Nephron (organoid): ENCODE results near the gene SYT9.

Experiments used
- H3K27ac Mint-ChIP-seq, 3 experiments: 2 replicates each; pipeline ENCODE4 v1.8.0; 2020; ENCODE audit warnings: mixed read lengths in 3 of 3, mild to moderate bottlenecking in 2 of 3, moderate library complexity in 1 of 3
- H3K27me3 Mint-ChIP-seq: 2 replicates; pipeline ENCODE4 v1.8.0; 2021; ENCODE audit warnings: low read depth, mild to moderate bottlenecking, moderate library complexity, mixed read lengths
- H3K36me3 Mint-ChIP-seq: 2 replicates; pipeline ENCODE4 v1.8.0; 2020; ENCODE audit warnings: low read depth, mixed read lengths
- H3K4me1 Mint-ChIP-seq: 2 replicates; pipeline ENCODE4 v1.8.0; 2020; ENCODE audit warnings: mixed read lengths
- H3K4me3 Mint-ChIP-seq, 3 experiments: 2 replicates each; pipeline ENCODE4 v1.8.0; 2020; ENCODE audit warnings: mild to moderate bottlenecking in 3 of 3, mixed read lengths in 3 of 3, moderate library complexity in 2 of 3
- H3K9me3 Mint-ChIP-seq: 2 replicates; pipeline ENCODE4 v1.8.0; 2020; ENCODE audit warnings: mixed read lengths
- TF ChIP-seq, protein P1 (sequence below), 3 experiments: fragments of 200-600 bp; sonication (generic); IDR thresholded peaks; one replicate each; pipeline ENCODE4 v1.5.0; 2021; ENCODE audit warnings: antibody characterized with exemption in 3 of 3; ENCODE audit not compliant: unreplicated experiment in 3 of 3

SYT9 gene, protein sequence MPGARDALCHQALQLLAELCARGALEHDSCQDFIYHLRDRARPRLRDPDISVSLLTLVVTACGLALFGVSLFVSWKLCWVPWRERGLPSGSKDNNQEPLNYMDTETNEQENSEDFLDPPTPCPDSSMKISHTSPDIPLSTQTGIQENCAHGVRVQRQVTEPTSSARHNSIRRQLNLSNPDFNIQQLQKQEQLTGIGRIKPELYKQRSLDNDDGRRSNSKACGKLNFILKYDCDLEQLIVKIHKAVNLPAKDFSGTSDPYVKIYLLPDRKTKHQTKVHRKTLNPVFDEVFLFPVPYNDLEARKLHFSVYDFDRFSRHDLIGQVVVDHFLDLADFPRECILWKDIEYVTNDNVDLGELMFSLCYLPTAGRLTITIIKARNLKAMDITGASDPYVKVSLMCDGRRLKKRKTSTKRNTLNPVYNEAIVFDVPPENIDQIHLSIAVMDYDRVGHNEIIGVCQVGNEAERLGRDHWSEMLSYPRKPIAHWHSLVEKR

DNA sequence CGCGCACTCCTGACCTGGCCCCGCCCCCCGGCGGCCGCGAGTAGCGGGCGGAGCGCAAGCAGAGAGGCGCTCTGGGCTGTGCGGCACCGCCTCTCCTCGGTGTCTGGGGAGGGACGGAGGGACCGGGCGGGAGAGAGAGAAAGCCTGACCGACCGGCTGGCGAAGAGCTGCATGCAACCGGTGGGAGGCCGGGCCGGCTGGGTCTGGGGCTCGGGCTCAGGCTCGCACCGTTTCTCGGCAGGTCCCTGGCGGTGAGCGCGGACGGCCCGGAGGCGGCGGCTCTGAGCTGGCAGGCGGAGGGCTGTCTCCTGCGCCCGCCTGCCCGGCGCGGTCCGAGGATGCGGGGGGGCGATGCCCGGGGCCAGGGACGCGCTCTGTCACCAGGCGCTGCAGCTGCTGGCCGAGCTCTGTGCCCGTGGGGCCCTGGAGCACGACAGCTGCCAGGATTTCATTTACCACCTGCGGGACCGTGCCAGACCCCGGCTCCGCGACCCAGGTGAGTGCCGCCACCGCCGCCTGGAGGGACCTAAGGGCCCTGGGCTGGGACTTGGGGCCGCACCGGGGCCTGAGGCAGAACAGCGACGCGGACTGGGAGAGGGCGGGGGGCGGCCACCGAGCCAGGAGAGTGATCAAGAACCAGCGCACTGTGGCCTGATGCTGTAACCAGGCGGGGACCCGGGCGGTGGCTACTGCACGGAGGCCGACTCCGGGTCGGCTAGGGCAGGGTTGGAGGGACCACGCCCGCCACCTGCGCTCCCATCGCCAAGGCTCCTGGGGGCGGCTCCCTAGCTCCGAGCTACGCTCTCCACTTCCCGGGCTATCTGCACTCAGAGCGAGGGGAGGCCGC, at the start of gene SYT9:
SYT9 (plus strand) TSS at position 69 of the 847 bp plus-strand sequence; CDS start at position 352, 283 bp downstream.
- TF ChIP-seq, protein P1, sequence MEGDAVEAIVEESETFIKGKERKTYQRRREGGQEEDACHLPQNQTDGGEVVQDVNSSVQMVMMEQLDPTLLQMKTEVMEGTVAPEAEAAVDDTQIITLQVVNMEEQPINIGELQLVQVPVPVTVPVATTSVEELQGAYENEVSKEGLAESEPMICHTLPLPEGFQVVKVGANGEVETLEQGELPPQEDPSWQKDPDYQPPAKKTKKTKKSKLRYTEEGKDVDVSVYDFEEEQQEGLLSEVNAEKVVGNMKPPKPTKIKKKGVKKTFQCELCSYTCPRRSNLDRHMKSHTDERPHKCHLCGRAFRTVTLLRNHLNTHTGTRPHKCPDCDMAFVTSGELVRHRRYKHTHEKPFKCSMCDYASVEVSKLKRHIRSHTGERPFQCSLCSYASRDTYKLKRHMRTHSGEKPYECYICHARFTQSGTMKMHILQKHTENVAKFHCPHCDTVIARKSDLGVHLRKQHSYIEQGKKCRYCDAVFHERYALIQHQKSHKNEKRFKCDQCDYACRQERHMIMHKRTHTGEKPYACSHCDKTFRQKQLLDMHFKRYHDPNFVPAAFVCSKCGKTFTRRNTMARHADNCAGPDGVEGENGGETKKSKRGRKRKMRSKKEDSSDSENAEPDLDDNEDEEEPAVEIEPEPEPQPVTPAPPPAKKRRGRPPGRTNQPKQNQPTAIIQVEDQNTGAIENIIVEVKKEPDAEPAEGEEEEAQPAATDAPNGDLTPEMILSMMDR (IDR thresholded peaks at IDR 0.05; ENCODE audit: unreplicated experiment in 3 of 3): no peak
- Mint-ChIP-seq H3K27ac (no peak within 1 kb of the TSS), H3K9me3 (no peaks in the 10 kb centered on the region), H3K36me3 (no peaks in the 10 kb centered on the region), H3K27me3 (peaks cover 77% of the 10 kb centered on the region), H3K4me3 (peak within 1 kb of the TSS; percentile 84 to 86 (median 86)), H3K4me1 (no peaks in the 10 kb centered on the region)

DNA sequence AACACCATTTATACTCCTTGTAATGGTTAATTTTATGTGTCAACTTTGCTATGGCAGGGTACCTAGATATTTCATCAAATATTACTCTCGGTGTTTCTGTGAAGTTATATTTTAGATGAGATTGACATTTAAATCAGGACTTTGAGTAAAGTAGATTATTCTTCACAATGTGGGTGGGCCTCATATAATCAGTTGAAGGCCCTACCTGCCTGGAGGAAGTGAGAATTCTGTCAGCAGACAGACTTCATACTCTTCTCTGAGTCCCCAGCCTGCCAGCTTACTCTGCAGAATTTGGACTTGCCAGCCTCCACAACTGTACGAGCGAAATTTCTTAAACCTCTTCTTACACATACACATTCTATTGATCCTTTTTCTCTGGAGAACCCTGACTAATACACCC, 49.3 kb upstream of the SYT9 start:
- Mint-ChIP-seq H3K4me3 (no peak overlapping the region), H3K27me3 (peaks cover 10% of the 10 kb centered on the region), H3K9me3 (no peaks in the 10 kb centered on the region), H3K27ac (no peak overlapping the region), H3K4me1 (no peaks in the 10 kb centered on the region), H3K36me3 (no peaks in the 10 kb centered on the region)
- TF ChIP-seq, protein P1 (IDR thresholded peaks at IDR 0.05; ENCODE audit: unreplicated experiment in 3 of 3): no peak

DNA sequence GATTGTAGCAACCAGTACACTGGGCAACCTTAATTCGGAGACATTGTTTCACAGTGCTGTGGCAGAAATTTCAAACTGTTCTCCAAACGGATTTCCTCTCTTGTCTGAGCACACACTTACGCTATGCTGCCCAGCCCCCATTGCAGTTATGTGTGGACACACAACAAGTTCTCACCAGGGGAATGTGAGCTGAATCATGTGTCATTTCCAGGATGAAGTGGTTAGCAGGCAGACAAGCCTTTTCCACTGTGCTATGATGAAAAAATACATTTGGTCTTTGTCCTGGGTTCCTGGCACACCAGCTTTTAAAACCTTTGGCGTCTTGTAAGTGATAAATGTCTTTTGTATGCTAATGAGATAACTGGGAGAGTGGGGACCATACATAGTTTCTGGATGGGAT, 46.9 kb upstream of the SYT9 start:
- TF ChIP-seq, protein P1 (IDR thresholded peaks at IDR 0.05; ENCODE audit: unreplicated experiment in 3 of 3): no peak
- peak overlapping the region in 1 of 3 experiments; percentile 50 for H3K27ac Mint-ChIP-seq
- no peaks in the 10 kb centered on the region for H3K9me3 Mint-ChIP-seq
- peaks cover 10% of the 10 kb centered on the region for H3K27me3 Mint-ChIP-seq
- H3K36me3 Mint-ChIP-seq: no peaks in the 10 kb centered on the region
- H3K4me1 Mint-ChIP-seq: no peaks in the 10 kb centered on the region
- no peak overlapping the region for H3K4me3 Mint-ChIP-seq

DNA sequence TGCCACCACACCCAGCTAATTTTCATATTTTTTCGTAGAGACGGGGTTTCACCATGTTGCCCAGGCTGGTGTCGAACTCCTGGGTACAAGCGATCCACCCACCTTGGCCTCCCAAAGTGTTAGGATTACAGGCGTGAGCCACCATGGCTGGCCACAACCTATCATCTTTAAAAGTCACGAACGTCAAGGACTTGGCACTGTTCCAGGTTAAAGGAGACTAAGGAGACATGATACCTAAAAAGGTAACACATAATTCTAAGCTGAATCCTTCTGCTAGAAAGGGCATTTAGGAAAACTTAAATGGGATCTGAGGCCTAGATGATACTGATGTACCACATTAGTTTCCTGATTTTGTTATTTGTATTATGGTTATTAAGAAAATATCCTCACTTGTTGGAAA, 43.3 kb upstream of the SYT9 start:
- Mint-ChIP-seq H3K9me3 (no peaks in the 10 kb centered on the region), H3K4me3 (no peak overlapping the region)

DNA sequence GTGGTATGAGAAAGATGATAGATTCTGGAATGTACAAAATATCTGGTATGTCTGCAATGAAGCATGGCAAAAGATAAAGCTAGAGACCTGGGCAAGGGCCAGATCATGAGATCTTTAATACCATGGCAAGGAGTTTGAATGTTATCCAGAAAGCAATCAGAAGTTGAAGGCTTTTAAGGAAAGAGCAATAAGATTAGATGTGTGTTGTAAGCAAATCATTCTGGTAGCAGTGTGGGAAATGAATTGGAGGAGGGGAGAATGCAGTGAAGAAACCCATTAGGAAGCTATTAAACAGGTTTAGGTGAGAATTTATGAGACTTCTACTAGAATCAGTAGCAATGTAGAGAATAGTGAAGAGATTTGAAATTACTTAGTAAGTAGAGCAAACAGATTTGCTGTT, 32.2 kb upstream of the SYT9 start:
- H3K27me3 Mint-ChIP-seq: peaks cover 58% of the 10 kb centered on the region
- no peaks in the 10 kb centered on the region for H3K4me1 Mint-ChIP-seq
- H3K36me3 Mint-ChIP-seq: no peaks in the 10 kb centered on the region
- TF ChIP-seq, protein P1 (IDR thresholded peaks at IDR 0.05; ENCODE audit: unreplicated experiment in 3 of 3): no peak
- no peaks in the 10 kb centered on the region for H3K9me3 Mint-ChIP-seq
- no peak overlapping the region for H3K4me3 Mint-ChIP-seq
- H3K27ac Mint-ChIP-seq: no peak overlapping the region

More for the DNA sequence above, 43.3 kb upstream of the SYT9 start:
- H3K36me3 Mint-ChIP-seq: no peaks in the 10 kb centered on the region
- no peaks in the 10 kb centered on the region for H3K4me1 Mint-ChIP-seq
- no peak overlapping the region for H3K27ac Mint-ChIP-seq
- peaks cover 21% of the 10 kb centered on the region for H3K27me3 Mint-ChIP-seq
- TF ChIP-seq, protein P1 (IDR thresholded peaks at IDR 0.05; ENCODE audit: unreplicated experiment in 3 of 3): no peak
